NCI-H1436 (cell line): Measurements from ENCODE around the gene CCP110.

ENCODE experiments used
- DNase-seq: peaks from one replicate; lab custom pipeline; 2025; lab: John Stamatoyannopoulos, UW

CCP110 gene, protein sequence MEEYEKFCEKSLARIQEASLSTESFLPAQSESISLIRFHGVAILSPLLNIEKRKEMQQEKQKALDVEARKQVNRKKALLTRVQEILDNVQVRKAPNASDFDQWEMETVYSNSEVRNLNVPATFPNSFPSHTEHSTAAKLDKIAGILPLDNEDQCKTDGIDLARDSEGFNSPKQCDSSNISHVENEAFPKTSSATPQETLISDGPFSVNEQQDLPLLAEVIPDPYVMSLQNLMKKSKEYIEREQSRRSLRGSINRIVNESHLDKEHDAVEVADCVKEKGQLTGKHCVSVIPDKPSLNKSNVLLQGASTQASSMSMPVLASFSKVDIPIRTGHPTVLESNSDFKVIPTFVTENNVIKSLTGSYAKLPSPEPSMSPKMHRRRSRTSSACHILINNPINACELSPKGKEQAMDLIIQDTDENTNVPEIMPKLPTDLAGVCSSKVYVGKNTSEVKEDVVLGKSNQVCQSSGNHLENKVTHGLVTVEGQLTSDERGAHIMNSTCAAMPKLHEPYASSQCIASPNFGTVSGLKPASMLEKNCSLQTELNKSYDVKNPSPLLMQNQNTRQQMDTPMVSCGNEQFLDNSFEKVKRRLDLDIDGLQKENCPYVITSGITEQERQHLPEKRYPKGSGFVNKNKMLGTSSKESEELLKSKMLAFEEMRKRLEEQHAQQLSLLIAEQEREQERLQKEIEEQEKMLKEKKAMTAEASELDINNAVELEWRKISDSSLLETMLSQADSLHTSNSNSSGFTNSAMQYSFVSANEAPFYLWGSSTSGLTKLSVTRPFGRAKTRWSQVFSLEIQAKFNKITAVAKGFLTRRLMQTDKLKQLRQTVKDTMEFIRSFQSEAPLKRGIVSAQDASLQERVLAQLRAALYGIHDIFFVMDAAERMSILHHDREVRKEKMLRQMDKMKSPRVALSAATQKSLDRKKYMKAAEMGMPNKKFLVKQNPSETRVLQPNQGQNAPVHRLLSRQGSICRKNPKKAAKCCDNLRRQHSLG

DNA sequence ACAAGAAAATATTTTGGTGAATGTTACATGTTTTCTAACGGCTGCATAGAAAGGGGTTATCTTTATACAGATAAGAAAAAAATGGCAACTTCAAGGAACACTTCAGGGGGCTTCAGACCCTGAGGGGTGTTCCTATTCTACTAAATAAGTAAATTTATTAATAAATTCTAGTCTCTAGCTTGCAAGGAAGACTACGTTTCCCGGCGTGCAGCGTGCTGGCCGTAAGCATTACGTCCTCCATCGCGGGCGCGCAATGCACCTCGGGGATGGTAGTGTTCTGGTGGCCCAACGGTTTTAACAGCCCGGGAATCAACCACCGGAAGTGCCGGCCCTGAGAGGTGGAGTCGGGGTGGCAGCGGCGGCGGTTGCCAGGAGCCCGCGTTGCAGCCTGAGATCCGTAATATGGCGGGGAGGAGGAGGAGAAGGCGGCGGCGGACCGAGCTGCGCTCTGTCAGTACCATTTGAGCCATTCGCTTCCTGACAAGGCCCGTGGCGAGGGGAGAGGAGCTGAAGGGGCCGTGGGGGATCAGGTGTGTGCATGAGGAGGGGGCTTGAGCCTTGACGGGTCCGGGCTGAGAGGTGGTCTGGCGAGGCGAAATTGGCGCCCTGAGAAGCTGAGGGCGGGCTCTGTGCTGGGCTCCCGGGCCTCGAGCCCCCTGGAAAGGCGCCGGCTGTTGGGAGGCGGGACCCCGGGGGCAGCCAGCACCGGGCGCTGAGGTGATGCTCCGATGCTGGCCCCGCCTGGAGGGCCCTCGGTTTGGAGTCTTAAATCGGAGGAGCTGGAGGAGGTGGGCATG, at the start of gene CCP110:
CCP110 (plus strand) TSS at position 384 of the 797 bp plus-strand sequence. CDS start 3,940 bp downstream, outside the sequence.
- peak; percentile 94 for DNase-seq

DNA sequence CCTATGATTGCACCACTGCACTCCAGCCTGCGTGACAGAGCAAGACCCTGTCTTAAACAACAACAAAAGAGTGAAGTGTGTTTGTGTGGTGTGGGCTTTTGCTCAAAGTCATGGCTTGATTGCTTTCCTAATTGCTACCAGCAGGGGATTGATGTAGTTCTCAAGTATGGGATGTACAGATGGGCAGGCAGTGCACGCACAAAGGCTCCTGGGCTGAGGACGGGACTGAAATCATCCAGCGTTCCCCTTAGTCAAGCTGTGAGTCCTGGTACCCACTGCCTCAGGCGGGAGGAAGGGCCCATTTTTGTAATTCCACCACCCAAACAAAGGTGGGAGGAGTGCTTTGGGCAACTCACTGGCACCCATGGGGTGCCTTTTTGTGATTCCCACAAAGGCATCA, 49.1 kb upstream of the CCP110 start:
- no peak for DNase-seq

DNA sequence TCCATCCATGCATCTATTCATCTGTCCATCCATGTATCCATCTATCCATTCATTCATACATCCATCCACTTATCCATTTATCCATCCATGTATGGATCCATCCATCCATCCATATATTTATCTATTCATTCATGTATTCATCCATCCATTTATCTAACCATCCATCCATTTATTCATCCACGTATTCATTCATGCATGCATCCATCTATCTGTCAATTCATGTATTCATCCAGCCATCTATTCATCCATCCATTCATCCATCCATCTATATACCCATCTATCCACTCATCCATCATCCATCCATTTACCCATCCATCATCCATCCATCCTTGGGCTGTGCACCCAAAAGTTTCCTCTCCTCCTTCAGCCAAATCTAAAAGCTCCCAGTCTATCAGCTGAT, 45.2 kb upstream of the CCP110 start:
- DNase-seq, result no peak

DNA sequence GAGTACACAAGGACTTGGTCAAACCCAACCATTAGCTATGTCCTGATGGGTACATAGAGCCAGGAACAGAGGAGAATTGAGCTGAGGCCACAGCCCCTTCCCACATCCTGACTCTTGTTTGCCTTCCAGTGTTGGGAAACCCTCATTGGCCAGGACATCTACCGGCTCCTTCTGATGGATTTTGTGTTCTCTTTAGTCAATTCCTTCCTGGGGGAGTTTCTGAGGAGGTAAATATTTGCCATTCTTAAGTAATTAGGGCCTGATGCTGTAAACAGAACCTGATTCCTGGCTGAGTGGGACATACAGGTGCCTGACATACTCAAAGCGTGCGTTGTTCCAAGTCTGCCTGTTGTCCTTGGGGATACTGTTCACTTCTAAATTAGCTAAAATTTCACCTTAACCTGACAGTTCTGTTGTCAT, 44.4 kb upstream of the CCP110 start:
- no peak for DNase-seq

DNA sequence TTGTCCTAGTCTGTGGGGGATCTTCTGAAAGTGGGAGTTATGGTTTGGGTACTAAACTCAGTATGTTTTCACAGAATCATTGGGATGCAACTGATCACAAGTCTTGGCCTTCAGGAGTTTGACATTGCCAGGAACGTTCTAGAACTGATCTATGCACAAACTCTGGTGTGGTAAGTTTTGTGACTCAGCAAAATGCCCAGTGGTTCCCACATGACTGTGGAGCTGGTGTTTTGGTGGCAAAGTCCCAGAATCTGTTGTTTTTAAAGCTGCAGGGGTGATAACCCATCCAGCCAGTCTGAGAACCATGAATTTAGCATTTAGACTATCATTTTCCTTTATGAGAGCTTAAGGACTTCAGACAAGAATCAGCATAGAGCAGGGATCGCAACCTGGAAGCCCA, 42.4 kb upstream of the CCP110 start:
- DNase-seq, result no peak

DNA sequence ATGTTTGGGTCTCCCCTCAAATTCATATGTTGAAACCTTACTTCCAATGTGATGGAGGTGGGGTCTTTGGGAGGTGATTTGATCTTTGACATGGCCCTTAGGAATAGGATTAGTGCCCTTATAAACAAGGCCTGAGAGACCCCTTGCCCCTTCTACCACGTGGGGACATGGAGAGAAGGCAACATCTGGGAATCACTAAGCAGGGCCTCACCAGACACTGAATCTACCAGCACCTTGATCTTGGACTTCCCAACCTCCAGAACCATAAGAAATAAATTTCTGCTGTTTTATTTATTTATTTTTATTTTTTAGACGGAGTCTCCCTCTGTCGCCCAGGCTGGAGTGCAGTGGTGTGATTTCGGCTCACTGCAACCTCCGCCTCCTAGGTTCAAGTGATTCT, 42.0 kb upstream of the CCP110 start:
- no peak for DNase-seq

DNA sequence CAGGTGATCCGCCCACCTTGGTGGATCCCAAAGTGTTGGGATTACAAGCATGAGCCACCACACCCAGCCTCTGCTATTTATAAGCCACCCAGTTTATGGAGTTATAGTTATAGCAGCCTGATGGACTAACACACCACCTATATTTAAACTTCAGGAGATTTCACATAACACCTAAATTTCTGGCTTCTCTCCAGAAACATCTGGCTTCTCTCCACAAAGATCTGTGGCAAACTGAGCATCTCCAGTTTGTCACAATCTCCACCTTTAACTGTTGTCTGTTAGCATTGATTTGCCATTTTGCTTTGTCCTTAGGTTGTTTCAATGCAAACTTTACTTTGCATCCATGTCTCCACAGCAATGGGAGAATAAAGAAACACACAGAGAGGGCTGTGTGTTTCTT, 41.5 kb upstream of the CCP110 start:
- DNase-seq, result no peak

DNA sequence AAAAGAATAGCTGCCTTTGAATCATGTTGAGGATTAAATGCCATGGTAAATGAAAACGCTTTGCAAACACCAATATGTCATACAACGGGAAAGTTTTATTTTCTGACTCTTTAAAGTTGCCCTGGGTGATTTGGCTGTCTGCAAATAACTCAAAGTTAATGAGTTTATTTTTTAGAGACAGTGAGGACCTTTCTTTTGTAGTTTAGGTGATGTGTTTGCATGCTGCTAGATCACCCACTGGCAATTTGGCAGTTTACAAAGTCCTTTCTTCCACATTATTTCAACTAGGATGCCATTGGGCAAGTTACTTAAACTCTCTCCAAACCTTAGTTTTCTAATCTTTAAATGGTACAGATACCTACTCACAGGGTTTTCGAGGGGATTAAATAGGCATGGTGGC, 39.6 kb upstream of the CCP110 start:
- DNase-seq, result no peak

DNA sequence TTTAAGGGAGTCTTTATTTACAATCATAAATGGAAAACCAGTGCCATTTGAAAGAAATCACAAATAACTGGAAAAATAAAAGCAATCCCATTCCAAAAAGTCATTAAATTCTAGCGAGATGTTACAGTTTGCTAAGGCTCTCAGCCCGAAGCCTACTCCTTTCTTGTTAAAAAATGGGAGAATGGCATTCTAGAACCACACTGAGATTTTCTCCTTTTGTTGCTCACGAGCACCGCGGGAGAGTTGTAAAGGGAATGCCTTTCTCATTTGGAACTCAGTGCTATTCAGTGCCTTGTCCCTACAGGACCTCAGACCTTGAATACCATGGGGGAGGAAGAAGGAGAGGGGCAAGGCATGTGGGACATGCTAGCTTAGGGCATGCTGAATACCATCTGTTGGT, 38.1 kb upstream of the CCP110 start:
- no peak for DNase-seq

DNA sequence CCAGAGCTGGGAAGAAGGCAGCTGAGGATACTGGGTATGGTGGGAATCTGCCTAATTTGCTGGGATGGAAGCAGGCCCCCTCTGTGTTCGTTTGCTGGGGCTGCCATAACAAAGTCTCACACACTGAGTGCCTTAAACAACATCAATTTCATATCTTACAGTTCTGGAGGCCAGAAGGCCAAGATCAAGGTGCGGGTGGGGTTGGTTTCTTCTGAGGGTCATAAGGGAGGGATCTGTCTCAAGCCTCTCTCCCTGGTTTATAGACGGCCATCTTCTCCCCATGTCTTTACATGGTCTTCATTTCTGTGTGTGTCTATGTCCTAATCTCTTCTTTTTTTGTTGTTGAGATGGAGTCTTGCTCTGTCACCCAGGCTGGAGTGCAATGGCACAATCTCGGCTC, 37.7 kb upstream of the CCP110 start:
- DNase-seq, result no peak

DNA sequence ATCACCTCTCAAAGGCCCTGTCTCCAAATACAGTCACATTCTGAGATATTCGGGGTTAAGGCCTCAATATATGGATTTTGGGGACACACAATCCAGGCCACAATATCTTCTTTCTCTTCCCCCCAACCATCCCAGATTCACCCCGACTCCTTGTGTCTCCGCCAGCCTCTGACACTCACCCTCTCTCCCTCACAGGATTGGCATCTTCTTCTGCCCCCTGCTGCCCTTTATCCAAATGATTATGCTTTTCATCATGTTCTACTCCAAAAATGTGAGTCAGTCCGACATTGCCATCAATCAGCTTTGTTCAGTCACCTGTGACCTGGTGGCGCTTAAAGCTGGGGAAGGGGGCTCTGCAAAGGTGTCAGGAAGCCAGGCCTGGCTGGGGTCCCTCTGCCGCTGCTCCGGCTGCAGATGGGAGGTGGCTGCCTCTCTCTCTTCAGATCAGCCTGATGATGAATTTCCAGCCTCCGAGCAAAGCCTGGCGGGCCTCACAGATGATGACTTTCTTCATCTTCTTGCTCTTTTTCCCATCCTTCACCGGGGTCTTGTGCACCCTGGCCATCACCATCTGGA, 36.9 kb upstream of the CCP110 start:
- DNase-seq, result no peak

DNA sequence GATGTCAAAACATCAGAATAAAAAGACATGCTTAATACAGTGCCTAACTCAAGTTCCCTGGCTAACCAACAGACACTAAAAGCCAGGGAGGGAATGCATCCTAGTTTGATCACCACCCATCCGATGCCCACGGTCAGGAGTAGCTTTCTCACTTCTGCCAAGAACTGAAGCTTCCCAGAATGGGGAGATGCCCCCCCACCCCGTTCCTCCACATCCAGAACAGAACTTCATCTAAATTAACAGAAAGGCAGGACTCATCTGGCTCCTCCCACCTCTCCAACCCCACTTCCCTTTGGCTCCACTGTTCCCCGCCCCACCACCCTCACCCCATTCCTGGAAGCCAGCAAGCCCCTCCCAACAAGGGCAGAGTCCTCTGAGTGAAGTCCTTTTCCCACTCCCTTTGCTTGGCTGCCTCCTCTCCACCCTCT, 35.5 kb upstream of the CCP110 start:
- no peak for DNase-seq

DNA sequence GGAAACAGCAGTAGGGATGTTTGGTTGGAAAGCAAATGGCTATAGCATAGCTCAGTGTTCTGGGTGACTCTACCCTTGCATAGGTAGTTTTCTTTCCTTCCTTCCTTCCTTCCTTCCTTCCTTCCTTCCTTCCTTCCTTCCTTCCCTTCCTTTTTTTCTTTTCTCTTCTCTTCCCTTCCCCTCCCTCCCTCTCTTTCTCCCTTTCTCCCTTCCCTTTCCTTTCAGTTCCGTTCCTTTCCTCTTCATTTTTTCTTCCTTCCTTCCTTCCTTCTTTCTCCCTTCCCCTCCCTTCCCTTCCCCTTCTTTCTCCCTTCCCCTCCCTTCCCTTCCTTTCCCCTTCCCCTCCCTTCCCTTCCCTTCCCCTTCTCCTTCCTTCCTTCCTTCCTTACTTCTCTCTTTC, 33.1 kb upstream of the CCP110 start:
- DNase-seq, result no peak

DNA sequence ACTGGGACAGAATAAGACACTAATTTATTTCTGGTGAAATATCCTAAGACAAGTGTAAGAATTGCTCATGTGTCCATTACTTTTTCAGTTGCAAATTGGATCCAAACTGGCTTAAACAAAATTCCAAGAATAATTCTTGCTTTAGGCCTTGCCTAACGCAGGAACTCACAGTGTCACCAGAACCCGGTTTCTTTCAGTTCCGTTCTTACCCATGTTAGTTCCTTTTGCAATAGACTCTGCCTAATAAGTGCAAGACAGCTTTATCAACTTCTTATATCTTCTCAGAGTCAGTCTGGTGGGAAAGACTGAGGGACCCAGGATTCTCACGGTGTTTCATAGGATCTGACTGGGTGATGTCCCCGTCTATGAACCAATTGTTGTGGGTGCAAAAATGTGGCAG, 26.6 kb upstream of the CCP110 start:
- DNase-seq, result no peak

DNA sequence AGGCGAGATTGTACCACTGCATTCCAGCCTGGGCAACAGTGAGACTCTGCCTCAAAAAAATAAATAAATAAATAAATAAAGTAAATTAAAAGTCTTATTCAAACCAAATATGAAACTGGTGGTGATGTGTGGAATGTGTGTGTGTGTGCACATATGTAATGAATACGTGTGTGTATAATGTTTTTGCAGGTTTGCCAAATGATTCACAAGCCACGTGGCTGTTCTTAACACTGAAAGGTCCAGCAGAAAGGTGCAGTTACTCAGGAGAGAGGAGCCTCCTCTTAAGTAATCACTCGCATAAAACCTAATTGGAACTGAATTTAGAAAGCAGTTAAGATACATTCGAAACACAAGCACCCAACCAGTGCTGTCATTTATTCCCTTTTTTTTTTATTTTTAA, 24.7 kb upstream of the CCP110 start:
- no peak for DNase-seq

DNA sequence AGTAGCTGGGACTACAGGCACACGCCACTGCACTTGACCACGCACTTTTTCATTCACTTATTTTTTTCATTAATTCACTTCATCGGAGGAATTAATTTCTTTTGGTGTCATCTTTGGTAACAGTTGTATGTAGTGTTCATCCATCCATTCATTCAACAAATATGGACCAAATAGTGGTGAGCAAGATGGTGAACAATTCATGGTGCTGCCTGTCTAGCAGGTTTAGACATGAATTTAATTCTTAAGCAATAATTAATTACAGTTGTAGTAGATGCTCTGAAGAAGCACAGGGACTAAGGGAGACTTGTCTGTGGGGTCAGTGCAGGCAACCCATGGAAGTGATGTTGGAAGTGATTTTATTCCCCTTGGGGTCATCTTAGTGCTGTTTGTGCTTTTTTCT, 24.3 kb upstream of the CCP110 start:
- DNase-seq, result no peak

DNA sequence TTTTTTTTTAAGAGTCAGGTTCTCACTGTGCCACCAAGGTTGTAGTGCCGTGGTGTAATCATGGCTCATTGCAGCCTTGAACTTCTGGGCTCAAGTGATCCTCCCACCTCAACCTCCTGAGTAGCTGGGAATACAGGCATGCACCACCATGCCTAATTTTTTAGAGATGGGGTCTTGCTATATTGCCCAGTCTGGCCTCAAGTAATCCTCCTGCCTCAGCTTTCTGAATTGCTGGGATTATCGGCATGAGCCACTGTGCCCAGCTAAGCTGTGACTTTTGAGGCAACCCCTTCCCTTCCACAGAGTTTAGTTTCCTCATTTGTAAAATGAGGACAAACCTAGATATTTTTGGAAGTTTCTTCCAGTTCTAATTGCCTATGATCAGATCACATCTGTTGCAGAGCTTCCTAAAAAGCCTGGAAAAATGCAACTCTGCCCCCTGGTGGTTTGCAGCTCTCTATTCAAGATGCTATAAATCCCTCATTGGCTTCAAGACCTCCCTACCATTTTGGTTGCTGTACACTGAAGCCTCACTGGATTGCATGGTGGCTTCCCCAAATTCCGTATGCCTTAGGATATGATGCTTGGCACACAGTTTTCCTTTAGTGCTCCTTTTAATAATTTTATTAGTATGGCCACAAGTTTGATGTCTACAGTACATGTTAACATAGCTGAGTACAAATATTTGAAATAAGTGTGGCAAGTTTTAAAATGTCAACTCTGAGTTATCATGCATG, 21.2 kb upstream of the CCP110 start:
- DNase-seq, result peak; percentile 50

DNA sequence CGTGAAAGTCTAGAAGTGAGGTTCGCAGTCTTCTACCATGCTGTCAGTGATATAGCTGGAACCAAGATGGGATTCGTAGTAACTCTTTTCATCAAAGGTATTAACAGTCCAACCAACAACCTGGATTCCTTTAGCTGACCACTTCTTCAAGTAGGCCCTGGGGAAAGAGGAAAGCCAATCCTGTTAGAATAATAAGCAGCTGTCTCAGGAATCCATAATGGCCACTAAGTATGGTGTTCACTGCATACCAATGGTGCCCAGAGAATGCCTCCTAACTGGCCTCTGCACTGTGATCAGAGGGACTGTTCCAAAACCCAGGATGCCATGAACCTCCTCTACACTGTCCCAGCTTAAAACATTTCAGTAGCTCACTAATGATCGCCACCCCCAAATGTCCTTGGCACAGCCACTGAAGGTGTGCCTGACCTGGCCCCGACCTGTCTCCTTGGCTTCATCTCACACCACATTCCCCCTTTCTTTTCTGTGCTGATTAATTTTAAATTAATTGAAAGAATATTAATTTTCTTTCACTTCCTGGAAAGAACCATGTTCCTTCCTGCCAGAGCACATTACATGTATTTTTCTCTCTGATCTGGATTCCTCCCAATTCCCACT, 20.2 kb upstream of the CCP110 start:
- DNase-seq, result no peak

DNA sequence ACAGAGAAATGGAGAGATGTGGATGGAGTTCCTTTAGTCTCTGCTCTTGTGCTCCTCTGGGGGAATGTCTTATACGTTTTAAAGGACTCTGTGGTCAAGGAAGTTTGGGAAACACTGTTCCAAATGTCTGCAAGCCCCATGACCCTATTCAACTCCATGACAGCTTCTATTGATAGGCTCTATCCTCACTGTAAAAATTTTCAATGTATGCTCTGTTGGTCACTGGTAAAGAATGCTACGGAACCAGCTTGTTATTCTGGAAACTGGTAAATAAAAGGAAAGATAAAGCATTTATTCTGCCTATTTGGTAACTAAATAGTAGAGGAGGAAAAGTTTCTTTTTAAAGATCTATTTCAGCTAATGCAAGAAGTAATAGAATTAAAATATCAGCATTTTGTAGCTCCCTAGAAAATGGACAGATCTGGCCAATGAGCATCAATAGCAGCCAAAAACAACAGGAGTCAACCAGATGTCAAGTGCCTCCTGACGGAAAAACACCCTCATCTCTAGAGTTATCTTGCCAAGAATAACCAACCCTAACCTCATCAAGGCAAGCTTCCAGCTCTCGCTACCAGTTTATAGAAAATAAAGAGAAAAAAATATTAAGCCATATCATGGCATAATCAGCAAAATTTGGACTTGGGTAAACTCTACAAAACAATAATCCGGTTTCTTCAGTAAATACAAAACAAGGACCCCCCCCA, 18.0 kb upstream of the CCP110 start:
- DNase-seq, result no peak

DNA sequence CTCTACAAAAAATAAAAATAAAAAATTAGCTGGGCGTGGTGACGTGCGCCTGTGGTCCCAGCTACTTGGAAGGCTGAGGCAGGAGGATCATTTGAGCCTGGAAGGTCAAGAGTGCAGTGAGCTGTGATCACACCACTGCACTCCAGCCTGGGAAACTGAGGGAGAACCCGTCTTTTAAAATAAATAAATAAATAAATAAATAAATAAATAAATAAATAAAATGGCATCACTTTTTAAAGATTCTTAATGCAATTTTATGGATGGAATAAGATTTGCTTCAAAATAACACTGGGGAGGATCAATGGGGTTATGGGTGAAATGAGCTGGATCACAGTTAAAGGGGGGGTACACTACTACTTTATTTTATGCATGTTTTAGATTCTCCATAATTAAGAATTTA, 16.8 kb upstream of the CCP110 start:
- no peak for DNase-seq
